GM12892 (cell line): ENCODE data around the gene PFKP.

Experiments used
- POLR2A ChIP-seq: IDR thresholded peaks from 2 replicates; pipeline ENCODE4 v1.6.1; 2011; ENCODE audit warnings: low read depth, low read length, control low read depth
- POLR2AphosphoS5 ChIP-seq: IDR thresholded peaks from 2 replicates; pipeline ENCODE4 v1.6.1; 2011; ENCODE audit warnings: low read depth, low read length, control low read depth
- TAF1 ChIP-seq: IDR thresholded peaks from 2 replicates; pipeline ENCODE4 v1.6.1; 2011; ENCODE audit warnings: low read depth, mild to moderate bottlenecking, control low read depth, low read length, borderline replicate concordance

DNA sequence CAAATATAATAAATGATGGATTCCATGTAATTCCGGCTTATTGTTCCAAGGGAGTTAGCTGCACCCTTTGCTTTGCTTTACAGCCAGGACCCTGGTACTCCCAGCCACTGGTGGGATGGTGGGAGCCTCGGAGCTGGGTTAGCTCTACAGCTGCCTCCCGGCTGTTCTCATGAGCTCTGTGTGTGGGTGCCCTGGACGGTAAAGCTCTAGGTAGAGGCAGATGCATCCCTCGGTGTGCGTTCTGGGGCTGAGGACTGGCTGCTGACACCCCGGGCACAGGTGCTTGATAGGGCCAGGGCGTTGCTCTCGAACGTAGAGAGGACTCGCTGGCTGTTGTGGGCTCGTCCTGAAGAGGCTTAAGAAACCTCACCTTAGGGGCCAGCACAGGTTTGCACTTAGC lies 50.1 kb downstream of the PFKP start:
- TF ChIP-seq POLR2A = no peak
- no peak for TF ChIP-seq POLR2AphosphoS5
- TF ChIP-seq TAF1 = no peak
